Epithelial cell of prostate (primary cell): ENCODE data around the gene CLCN6.

Experiments
- DNase-seq: peaks from one replicate; pipeline ENCODE4 v3.0.0-alpha.2; 2011; ENCODE audit warnings: low read depth, low spot score
- H3K27ac ChIP-seq: fragments of 450-650 bp; 2 replicates; pipeline ENCODE4 v1.5.1; 2017; ENCODE audit warnings: mild to moderate bottlenecking

CLCN6 gene

DNA sequence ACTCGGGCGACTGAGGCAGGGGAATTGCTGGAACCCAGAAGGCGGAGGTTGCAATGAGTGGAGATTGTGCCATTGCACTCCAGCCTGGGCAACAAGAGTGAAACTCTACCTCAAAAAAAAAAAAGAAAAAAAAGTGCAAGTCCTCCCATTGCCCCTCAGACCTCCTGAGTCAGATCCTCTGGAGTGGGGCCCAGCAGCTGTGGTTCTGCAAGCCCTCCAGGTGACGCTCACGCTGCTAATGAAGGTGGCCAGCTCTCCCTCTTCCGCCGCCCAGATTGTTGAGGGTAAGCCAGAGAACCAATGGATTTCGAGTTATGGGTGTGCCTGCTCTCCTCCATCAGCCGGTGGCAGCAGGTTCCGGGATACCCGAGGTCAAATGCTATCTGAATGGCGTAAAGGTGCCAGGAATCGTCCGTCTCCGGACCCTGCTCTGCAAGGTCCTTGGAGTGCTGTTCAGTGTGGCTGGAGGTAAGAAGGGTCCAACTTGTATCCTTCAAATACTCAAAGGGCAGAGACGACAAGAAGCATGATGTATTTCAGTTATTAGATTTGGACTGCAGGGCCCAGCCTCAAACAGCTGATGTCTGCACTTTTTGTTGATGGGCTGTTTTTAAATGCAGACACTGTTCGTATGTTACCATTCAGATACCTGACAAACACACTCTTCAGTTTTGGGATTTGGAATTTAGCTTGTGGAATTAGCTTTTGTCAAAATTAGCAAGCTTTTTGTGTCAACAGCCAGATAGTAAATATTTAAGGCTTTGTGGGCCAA lies 17.6 kb downstream of the CLCN6 start:
- DNase-seq: no peak

DNA sequence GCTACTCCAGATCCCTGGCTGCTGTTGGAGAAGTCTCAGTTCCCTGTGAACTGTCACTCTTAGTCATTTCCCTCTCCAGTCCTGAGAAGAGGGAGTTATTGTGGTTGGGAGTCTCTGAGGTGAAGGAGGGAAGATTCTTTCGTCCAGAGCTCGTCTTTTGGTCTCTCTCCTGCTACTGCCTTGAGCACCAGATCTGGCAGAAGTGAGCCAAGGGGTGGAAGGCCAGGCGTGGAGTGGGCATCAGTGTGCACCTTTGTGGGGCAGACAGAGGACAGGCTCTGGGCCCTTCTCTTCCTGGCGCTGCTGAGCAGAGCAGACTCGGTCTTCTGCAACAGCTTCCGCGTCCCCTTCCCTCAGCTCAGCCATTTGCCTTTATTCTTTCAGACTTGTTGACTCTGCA lies 19.1 kb downstream of the CLCN6 start:
- DNase-seq: no peak
- no peak overlapping the region for H3K27ac ChIP-seq

More for the DNA sequence above, 17.6 kb downstream of the CLCN6 start:
- no peak overlapping the region for H3K27ac ChIP-seq

DNA sequence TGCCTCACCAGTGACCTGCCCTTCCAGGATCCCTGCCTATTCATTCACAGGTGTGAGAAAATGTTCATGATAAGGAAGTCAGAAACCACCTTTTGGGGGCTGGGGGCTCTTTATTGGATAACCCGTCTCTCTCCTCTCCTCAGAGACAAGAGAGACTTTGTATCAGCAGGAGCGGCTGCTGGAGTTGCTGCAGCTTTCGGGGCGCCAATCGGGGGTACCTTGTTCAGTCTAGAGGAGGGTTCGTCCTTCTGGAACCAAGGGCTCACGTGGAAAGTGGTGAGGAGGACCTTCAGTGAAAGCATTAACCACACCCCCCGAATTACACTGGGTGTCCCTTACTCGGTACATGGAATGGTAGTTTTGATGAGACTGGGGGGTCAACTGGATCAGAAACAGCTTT lies 21.0 kb downstream of the CLCN6 start:
- H3K27ac ChIP-seq: no peak overlapping the region
- DNase-seq: no peak

DNA sequence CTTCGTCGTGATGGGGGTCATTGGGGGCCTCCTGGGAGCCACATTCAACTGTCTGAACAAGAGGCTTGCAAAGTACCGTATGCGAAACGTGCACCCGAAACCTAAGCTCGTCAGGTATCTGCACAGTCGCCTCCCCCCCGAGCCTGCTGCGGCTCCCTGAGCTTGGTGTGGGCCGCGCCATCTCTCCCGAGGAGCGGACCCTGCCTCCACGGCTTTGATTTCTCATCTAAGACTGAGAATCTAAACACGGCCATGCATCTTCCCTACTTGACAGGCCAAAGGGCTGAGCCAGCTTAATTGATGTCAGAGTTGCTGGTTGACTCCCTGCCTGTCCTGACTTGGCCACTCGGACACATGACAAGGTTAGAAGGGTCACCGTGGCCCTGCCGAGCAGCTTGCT lies 22.5 kb downstream of the CLCN6 start:
- no peak overlapping the region for H3K27ac ChIP-seq
- DNase-seq: no peak

DNA sequence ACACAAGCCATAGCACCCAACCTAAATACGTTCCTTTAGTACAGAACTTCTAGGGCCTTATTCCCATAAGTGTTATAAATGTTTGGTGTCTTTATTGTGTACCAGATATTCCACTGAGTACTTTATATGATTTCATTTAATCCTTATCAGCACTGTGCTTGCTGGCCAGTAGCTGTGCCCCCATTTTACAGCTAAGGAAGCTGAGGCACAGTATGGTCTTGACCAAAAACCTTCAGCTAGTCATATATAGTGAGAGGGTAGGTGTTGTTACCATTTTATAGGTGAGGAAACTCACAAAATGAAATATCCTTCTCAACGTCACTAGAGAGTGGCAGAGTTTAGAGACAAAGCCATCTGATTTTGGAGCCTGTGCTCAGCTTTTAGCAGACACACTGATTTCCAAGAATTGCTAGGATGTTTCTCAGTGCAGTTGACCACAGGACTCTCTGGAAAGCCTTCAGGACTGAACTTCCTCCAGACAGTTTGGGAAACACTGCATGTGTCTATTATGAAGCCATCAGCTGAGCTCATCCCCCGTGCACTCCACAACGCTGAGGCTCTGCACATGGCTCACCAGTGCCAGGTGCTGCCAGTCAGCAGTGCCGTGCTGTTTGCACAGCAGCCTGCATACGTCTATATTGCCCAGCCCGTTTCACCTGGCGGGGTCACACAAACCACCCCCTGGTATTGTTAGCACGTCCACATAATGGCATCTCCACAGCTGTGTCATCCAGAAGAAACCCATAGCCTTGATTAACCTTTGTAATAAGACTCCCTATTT lies 26.1 kb downstream of the CLCN6 start:
- H3K27ac ChIP-seq: no peak overlapping the region
- no peak for DNase-seq

DNA sequence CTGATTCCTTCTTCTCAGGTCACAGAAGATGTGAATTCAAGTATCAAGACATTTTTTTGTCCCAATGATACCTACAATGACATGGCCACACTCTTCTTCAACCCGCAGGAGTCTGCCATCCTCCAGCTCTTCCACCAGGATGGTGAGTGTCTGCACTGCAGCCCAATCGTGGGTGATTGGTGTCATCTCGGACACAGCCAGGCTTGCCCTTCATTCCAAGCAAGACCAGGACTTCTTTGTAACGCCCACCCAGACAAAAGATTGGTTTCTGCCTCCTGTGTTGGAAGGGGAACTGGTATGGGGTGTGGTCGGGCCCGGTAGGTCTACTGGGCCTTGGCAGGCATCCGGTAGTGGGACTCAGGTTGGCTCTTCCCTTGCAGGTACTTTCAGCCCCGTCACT lies 27.5 kb downstream of the CLCN6 start:
- H3K27ac ChIP-seq: no peak overlapping the region
- DNase-seq: no peak

DNA sequence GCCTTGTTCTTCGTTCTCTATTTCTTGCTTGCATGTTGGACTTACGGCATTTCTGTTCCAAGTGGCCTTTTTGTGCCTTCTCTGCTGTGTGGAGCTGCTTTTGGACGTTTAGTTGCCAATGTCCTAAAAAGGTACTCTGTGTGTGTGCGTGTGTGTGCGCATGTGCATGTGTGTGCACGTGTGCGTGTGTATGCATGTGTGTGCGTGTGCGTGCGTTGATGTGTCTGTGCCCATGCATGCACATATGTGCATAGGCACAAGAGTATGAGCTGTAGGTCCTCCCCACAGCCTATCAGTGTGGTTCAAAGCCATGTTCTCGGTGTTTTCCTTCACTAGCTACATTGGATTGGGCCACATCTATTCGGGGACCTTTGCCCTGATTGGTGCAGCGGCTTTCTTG lies 27.9 kb downstream of the CLCN6 start:
- H3K27ac ChIP-seq: no peak overlapping the region
- DNase-seq: no peak

DNA sequence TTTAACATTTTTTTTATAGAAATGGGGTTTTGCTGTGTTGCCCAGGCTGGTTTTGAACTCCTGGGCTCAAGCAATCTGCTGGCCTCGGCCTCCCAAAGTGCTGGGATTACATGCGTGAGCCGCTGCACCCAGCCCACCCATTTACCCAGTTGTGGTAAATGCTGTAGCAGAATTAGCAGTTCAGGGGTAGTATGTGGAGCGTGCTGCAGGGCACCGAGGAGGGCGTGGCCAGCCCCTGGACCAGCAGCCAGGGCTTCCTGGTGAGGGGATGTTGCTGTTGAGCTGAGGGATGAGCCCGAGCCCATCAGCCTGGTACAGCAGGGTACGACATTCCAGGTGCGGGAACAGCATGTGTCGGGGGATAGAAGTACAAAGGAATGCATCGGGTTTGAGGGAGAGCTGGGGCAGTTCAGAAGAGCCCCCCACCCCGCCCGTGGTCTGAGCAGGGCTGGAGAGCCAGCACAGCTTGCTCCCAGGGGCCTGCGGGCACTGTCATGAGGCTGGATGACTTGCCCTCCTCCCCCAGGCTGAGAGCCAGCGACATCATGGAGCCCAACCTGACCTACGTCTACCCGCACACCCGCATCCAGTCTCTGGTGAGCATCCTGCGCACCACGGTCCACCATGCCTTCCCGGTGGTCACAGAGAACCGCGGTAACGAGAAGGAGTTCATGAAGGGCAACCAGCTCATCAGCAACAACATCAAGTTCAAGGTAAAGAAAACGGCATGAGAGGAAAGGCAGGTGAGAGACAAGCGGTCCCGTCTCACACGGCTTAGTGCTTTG lies 29.6 kb downstream of the CLCN6 start:
- DNase-seq: no peak
- no peak overlapping the region for H3K27ac ChIP-seq

DNA sequence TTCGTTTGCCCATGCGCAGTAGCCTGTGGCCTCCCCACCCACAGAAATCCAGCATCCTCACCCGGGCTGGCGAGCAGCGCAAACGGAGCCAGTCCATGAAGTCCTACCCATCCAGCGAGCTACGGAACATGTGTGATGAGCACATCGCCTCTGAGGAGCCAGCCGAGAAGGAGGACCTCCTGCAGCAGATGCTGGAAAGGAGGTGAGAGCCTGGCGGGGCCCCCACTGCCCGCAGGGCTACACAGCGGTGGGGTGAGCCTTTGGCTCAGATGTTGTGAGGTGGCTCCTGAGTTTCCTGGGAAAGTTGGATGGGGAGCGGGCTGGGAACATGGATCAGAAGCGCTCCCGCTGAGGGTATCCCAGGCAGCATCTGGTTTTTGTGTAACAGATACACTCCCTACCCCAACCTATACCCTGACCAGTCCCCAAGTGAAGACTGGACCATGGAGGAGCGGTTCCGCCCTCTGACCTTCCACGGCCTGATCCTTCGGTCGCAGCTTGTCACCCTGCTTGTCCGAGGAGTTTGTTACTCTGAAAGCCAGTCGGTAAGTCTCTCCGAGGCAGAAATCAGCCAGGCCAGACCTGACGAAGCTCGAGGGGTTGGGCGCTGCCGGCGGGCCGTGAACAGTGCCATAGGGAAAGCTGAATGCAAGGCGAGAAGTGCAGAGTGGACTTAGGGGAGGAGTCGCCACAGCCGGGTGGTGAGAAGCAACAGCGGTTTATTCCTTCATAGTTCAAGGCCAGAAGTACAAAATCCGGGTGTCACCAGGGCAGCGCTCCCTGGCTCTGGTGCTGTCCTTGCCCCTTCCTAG lies 31.2 kb downstream of the CLCN6 start:
- H3K27ac ChIP-seq: no peak overlapping the region
- no peak for DNase-seq

DNA sequence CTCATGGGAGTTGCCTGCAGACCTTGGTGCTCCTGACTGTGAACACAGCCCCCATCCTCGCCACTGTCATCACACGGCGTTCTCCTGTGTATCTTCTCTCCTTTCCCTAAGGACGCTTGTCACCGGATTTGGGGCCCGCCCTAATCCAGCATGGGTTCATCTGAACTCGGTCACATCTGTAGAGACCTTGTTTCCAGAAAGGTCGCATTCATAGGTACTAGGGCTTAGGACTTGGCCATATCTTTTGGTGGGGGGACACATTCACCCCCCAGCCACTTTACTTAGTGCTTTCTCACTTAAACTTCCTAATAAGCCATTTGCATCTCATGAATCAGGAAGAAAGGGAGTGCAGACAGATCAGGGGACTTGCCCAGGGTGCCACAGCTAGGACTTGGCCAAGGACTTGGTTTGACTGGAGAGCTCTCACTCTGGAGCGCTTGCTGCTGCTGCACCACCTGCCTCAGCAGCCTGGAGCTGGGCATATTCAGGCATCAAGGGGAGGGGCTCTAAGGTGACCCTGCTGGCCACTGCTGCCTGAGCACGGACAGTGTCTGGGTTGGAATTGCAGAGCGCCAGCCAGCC lies 31.9 kb downstream of the CLCN6 start:
- H3K27ac ChIP-seq: no peak overlapping the region
- no peak for DNase-seq

DNA sequence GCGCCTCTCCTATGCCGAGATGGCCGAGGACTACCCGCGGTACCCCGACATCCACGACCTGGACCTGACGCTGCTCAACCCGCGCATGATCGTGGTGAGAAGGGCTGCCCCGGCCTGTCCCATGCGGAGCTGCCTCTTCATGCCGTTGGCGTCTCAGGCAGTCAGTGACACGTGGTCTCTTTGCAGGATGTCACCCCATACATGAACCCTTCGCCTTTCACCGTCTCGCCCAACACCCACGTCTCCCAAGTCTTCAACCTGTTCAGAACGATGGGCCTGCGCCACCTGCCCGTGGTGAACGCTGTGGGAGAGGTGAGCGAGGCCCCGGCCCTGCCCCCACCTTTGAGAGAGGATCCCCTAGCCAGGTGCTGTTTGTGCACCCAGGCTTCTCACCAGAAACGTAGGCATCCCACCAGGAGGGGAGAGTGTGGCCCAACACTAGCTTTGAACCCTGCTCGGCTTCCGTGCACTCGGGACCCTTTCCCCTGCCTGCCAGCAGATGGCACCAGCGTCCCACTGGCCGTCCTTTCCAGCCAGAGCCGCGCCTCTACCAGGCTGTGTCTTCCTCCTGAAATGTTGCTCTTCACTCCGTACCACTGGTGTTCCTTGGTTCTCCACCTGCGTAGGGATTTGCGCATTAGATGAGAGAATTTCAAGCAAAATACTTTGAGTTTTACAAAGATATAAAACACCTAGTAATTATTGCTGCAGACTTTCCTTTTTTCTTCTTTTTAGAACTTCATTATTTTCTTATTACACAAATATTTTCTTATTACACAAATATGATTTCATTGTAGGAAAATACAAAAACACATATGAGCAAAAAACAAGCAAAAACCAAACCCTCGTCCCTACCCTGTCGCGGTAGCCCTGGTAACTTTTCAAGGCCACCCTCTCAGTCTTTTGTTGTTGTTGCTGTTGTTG lies 32.6 kb downstream of the CLCN6 start:
- no peak overlapping the region for H3K27ac ChIP-seq
- no peak for DNase-seq

DNA sequence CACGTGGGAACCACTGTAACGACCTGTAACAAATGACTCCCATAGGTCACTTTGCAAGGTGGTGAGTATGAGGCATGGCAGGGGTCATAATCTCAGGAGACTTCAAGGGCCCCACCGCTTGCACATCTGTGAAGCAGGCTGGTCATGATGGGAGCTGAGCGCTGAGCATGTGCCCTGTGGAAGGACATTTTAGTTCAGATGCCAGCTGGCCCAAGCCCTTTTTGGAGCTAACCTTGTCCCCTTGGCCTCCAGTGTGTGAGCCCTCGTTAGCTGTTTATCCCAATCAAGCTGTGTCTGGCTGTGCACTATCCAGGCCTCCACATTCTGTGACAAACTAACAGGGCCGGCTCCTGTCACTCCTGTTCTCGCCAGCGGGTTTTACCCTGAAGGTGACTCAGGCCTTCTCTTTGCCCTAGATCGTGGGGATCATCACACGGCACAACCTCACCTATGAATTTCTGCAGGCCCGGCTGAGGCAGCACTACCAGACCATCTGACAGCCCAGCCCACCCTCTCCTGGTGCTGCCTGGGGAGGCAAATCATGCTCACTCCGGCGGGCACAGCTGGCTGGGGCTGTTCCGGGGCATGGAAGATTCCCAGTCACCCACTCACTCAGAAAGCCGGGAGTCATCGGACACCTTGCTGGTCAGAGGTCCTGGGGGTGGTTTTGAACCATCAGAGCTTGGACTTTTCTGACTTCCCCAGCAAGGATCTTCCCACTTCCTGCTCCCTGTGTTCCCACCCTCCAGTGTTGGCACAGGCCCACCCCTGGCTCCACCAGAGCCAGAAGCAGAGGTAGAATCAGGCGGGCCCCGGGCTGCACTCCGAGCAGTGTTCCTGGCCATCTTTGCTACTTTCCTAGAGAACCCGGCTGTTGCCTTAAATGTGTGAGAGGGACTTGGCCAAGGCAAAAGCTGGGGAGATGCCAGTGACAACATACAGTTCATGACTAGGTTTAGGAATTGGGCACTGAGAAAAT lies 34.0 kb downstream of the CLCN6 start:
- H3K27ac ChIP-seq: no peak overlapping the region
- DNase-seq: no peak

DNA sequence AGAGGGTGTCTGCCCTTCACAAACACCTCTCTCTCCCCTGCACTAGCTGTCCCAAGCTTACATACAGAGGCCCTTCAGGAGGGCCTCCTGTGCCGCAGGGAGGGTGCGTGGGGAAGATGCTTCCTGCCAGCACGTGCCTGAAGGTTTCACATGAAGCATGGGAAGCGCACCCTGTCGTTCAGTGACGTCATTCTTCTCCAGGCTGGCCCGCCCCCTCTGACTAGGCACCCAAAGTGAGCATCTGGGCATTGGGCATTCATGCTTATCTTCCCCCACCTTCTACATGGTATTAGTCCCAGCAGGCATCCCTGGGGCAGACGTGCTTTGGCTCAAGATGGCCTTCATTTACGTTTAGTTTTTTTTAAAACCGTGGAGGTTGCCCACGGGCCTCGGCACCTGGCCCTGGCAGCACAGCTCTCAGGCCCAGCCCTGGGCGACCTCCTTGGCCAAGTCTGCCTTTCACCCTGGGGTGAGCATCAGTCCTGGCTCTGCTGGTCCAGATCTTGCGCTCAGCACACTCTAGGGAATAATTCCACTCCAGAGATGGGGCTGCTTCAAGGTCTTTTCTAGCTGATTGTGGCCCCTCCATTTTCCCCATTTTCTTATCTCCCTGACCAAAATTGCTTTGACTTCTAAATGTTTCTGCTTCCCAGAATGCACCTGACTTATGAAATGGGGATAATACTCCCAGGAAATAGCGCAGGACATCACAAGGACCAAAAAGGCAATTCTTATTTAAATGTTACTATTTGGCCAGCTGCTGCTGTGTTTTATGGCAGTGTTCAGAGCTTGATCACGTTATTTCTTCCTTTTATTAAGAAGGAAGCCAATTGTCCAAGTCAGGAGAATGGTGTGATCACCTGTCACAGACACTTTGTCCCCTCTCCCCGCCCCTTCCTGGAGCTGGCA lies 35.5 kb downstream of the CLCN6 start:
- DNase-seq: no peak
- H3K27ac ChIP-seq: no peak overlapping the region

DNA sequence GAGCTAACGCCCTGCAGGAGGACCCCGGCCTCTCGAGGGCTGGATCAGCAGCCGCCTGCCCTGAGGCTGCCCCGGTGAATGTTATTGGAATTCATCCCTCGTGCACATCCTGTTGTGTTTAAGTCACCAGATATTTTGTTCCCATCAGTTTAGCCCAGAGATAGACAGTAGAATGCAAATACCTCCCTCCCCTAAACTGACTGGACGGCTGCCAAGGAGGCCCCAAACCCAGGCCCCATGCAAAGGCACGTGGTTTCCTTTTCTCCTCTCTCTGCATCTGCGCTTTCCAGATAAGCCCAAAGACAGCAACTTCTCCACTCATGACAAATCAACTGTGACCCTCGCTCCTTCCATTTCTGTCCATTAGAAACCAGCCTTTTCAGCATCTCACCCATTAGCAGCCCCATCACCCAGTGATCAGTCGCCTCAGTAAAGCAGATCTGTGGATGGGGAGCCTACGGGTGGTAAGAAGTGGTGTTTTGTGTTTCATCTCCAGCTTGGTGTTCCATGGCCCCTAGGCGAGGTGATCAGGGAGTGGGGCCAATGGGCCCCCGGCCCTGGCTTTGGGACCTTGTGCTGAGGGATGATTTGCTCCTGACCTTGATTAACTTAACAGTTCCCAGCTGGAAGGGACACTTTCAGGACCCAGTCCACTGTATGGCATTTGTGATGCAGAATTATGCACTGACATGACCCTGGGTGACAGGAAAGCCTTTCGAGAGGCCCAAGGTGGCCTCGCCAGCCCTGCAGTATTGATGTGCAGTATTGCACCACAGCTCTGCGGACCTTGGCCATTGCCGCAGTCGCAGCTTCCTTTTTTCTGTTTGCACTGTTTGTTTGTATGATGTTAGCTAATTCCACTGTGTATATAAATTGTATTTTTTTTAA lies 36.4 kb downstream of the CLCN6 start:
- DNase-seq: no peak

DNA sequence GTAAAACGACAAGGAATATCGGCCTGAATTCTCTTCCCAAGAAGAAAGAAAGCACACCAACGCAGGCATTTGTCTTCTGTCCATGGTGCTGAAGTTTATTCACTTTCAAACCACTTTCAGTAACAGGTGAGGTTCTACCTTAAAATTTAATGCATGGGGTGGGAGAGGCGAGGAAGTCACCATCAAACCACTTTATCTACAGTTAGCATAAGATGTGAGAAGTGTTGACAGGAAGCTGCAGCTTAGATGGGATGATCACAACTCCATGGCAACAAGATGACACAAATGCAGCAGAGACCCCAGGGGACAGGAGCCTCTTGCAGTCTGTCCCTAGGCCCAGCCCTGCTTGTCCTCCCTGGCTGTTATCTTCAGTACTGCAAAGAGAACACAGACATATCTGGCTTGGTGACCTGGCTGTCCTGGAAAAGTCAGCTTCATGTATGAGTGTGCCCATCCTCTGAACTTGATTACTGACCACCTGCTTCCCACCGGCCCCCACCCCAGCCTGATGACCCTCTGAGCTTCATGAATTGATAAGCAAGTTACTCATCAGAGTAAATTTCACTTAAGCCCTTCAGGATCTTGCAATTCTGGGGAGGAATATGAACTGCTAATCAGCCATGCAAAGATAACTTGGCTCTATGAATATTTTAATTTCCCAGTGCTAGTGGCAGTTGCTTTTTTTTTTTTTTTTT lies 39.8 kb downstream of the CLCN6 start:
- H3K27ac ChIP-seq: no peak overlapping the region
- DNase-seq: no peak

More for the DNA sequence above, 36.4 kb downstream of the CLCN6 start:
- no peak overlapping the region for H3K27ac ChIP-seq
